HG03108 (cell line): ENCODE results near the gene NUDT1.

Source experiments
- ATAC-seq: cut with Tn5 transposase; IDR thresholded peaks from one replicate; pipeline ENCODE4 v1.9.1; 2021; ENCODE audit warnings: moderate library complexity; ENCODE audit not compliant: unreplicated experiment

NUDT1 gene

DNA sequence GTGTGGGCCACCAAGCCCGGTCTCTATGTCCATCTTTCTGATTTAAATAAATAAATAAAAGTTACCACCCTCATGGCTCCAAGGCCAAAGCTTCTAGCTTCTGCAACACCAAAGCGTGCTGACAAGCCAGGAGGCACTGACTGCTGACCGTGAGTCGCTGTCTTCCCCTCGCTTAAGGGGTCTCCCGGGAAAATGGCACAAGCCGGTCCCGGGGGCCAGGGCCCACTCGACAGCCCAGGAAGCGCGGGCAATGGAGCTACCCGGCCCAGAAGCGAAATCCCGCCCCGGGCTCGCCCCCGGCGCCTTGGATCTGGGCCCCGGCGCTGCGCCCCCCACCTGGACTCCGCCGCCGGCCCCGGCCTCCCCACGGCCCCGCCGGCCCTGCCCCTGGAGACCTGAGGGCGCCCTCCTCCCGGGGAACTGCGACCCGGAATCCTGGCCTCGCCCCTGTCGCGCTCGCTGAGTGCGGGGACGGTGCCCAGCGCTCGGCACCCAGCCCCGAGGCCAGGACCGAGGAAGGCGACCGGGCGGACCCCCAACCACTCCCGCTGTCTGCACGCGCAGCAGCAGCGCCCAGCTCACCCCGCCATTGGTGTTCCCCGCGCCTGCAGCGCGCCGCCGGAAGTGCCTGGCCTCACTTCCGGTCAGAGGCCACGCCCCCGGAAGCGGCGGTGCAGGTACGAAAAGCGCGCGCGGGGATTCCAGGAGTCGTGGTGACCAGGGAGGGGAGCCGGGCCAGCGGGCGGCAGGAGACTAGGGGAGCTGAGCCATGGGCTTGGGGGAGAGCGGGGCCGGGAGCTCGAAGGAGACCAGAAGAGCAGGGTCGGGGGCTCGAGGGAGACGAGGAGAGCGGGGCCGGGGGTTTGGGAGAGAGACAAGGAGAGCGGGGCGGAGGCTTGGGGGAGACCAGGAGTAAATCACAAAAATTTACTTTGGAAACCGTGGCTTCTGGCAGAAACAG is at the start of gene NUDT1, which contains the start of gene MRM2:
Gene NUDT1 (plus strand): TSS at position 647 of the 961 bp plus-strand sequence. CDS start 2,349 bp downstream, outside the sequence.
Gene MRM2 (minus strand): TSS at position 626 of the 961 bp plus-strand sequence. CDS start 36 bp downstream, at position 590.
- peak; percentile 54 for ATAC-seq

DNA sequence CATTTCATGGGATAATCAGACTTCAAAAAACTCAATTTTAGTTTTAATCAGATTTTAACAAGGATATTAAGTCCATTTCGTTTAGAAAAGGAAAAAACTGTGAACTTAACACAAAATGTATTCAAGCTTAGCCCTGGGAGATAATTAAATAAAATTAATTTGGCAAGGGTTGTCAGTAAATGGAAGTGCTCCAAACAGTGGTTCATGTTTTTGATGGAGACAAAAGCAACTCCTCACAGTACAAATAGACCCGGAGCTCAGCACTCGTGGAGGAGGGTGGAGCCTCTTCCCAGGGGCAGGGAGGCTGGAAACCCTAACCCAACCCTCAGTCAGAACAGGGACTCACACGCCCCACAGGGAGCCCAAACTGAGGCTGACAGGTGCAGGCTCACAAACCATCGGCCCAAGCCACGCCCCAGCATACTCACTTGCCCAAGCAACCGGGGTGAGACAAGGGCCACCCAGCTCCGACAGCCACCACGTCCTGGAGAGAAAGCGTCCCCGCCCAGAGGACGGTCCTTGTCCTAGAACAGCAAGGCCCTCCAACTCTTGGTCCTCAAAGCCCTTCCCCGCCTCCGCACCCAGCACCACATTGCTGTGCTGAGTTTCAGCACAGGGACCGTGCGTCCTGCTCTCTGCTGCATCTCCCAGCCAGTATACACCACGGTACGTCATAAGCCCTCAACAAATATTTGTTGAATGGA is 49.0 kb upstream of the NUDT1 start:
- no peak for ATAC-seq

DNA sequence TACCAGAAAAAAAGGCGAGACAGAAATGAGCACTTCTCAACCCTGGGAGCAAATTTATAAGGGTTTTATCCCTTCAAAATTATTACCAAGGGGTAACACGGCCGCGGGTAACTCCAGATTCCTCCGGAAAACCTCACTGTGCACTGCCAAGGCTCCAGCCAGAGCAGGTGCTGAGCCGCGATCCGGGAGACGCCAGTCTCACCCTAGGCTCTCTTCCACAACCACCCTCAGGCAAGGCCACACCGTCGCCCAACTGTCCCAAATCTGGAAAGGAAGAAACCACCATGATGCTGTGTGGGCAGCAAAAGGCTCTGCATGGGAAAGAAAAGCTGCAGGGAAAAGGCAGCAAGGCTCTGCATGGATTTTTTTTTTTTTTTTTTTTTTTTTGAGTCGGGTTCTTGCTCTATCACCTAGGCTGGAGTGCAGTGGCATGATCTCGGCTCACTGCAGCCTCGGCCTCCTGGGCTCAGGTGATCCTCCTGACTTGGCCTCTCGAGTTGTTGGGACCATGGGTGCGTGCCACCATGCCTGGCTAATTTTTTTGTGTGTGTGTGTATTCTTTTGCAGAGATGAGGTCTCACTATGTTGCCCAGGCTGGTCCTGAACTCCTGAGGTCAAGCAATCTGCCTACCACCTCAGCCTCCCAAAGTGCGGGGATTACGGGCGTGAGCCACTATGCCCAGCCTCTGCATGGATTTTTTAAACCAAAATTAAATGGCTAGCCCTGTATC is 48.3 kb upstream of the NUDT1 start:
- ATAC-seq = no peak

DNA sequence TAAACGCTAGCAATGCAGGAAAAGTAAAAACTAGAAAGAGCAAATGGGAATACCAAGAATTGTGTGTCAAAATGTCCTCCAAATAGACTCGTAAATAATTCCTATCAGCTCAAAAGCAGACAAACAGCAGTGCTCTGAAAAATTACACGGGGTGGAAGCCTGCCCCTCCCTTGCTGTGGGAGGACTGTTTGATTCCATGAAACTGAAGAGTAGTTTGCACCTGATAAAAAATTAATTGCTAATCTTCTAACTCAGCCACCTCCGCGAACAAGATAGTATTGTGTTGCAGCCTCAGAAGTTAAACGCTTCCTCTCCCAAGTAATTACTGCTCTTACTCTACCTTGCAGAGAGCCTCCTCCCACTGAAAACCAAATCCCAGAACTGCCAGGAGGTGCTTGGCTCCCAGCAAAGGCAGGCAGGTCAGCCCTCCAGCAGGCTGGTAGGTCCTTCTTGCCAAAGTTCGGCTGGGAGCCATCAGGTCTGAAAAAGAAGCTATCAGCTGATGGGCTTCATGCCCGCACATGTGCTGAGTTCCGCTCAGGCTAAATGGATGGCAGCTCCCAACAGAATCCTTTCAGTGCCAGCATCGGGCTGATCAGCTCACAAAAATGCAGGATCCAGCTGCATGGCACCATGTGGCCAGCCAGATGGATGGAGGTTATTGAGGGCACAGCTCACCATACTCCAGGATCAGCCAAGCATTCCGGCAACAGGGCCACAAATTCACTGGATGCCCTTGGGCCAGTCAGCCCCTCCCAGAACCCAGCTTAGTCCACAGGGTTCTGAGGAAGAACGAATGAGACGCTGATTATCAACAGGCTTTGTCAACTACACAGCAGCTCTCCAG is 46.4 kb upstream of the NUDT1 start:
- no peak for ATAC-seq

DNA sequence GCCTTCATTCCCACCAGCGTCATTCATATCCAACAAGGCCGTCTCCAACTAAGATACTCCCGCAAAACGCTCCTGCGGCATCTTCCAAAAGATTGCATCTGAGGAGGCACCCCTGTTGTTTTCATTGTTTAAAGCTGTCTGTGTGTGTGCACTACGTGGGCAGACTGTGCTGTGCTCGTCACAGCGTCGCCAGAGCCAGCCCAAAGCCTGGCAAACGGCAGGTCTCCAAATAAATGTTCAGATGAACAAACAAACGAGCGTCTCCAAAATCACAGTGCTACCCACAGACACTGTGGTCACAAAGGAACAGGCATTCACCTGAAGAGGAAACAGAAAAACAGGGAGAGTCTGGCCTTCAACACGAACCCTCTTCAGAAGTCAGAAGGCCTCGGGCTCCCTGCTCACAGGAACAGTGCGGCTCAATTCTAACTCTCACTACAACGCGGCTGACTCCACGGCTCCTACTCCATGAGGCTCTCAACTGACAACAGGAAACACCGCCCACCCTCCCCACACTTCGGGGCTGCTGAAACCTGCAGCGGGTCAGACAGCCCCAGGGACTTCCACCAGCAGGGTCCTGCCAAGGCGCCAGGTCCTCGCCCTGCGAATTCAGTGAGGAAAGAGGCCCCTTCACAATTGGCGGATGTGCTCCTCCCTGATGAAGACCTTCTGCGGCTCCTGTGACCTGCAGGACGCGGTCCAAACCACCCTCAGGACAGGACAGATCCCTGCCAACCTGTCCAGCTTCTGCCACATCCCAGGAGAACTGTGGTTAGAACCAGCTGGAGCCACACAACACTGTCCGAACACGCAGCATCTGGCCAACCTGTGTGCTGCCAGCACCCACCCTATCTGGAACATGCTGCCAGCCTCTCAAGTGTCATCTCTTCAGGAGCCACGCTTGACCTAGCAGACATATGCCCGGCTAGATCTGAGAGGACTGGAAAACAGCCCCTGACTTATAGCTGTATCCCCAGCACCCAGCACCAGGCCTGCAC is 45.3 kb upstream of the NUDT1 start:
- no peak for ATAC-seq

DNA sequence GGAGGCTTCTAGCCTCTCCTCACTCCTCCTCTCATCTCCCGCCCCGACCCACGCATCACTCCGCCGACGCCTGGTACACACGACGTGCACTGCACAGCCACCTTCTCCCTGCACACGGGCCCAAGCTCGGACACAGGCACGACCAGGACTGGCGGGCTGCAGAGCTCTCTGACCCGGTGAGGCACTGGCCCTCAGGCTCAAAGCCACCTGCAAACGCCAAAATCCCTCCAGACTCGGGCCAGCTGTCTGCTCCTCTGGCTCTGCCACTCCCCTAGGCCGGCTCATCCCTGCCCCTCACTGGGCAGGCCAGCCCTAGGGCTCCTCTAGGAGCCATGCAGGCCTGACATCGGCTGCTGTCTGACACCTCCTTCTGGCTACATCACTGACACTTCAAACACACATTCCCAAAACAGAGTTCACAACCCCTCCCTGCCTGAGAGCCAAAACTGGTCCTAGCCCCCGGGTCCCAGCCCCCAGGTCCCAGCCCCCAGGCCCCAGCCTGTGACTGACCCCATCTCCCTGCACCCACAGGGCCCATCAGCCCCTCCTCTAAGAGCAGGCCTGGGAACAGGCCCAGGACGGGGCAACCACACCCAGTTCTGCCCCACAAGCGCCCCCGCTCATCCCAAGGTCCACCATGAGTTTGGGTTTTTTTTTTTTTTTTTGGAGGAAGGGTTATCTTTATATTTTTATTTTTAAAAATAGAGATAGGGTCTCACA is 44.4 kb upstream of the NUDT1 start:
- no peak for ATAC-seq

DNA sequence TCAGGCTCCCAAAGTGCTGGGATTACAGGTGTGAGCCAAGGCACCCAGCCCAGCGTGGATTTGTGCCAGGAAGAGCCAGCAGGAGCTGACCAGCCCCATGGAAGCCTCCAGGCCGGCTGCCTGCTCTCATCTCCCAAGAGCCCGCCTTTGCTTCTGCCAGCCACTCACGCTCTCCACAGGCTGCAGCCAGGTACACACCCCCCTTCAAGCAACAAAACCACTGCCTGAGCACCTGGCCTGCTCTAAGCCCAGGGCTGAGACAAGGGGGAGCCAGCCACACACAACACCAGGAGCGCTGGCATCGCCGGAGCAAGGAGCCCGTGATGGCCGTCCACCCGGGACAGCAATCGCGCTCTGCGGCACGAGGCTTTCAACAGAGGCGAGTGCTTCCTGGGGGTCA is 43.8 kb upstream of the NUDT1 start:
- ATAC-seq = no peak

DNA sequence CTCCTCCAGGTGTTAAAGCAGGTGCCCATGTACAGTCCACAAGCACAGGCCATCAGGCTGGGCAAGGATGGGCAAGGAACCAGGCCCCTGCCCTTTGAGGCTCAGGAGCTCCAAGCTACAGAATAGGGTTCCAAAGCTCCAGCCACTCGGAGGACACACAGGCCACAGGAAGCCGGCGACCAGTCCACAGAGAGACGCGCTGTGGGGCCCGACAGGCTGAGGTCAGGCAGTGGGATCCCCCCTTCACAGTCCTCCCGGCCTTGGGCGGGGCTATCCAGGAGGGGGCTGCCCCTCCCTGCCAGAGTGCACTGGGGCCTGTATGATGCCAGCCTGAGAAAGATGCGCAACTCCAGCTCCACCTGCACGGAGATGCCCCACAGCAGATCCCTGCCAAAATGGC is 43.3 kb upstream of the NUDT1 start:
- no peak for ATAC-seq

DNA sequence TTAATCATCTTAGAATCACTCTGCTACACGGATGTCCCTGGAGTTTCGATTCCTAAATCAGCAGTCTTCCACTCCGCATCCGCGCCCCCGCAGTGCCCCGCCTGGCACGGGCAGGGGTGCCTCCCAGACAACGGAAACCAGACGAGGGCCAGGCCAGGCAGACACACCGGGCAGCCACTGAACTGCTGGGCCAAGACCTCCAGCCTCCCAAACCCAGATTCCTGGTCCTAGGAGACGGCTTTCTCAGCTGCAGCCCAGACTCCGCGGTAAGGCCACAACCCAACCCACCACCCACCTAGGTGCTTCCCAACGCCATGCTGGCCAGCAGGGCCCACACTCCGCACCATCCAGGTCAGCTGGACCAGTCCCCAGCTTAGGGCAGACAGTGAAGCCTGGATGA is 42.5 kb upstream of the NUDT1 start:
- ATAC-seq = no peak

DNA sequence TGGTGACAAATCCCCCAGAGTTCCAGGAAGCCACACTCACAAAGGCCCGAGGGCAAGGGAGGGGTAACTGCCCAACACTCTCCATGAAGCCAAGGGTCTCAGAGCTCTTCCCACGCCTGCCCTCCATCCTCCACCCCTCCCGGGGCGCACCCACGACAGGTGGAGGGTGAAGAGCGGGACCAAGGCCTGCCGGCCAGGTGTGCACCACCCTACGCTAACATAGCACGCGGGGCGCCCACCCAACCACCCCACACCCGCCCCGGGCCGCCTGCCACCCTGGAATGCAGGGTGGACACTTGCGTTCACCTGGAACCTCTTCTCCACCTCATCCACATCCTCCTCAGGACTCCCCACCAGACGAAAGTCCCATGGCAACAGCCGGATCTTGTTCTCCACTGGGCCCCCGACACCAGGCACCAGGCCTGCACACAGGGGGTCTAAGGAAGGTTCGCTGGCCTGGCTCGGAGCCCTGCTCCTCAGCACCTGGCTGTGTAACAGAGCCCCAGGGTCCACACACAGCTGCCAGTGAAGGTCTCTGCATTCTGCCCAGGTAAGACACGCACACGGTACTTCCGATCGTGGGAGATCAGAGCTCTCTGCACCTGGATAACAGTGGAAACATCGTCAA is 42.0 kb upstream of the NUDT1 start:
- no peak for ATAC-seq

DNA sequence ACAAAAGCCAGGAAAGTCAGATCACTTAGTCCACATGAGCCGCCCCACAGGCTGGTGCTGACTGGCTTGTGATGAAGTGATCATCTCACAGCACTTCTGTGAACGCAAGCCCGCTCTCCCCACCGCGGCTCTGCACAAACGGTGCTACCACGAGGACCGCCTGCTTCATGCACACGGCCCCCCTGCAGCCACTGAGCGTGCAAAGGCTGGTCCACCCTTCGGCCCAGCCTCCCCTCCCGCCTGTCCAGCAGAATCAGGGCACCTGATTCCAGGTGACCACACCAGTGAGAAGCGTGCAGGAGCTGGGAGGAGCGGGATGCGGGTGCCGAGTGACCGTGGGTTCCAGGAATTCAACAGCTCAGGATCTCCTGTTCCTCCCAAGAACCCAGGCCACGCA is 41.4 kb upstream of the NUDT1 start:
- no peak for ATAC-seq

DNA sequence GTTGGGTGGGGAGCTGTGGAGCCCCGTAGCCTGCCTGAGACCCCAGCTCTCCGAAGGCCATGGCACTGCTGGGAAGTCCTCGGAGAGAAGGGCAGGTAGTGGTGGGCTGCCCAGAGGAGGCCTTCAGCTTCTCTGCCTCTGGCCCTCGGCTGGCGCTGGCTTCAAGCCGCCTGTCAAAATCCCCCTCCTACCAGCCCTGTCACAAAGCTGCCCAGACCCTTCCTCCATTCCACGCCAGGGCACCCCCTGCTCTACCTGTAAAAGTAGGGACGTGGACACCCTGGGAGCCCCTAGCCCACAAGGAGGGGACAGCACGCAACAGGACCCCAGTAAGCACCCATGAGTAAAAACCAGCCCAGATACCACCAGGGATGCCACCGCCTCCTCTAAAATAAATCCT is 40.9 kb upstream of the NUDT1 start:
- no peak for ATAC-seq

DNA sequence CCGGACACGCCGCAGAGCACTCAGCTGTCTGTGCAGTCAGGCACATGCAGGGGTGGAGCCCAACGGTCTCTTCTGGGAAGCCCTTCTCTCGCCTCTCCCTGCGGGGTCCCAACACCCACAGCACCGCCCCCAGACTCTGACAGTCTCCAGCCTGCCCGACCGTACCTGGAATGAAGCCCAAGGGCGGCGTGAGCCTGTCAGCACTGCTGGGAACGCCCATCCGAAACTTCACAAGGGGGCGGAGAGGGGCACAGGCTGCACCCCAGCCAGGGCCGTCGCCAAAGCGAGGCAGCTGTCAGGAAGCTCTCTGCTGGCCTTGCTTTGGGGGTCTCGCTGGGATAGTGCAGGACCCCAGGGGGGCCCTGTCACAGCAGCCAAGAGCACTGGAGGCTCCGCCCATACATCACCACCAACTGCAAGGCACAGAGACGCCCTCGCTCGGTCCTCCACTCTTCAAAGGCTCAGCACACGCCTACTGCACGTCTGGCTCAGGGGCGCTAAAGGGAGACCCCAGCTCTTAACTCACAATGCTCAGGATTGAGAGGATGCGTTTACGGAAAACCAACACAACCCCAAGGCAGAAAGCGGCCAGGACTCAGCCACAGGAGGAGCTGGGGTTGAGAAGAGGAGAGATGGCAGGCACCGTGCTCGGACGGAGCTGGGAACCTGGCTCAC is 40.2 kb upstream of the NUDT1 start:
- ATAC-seq = no peak

DNA sequence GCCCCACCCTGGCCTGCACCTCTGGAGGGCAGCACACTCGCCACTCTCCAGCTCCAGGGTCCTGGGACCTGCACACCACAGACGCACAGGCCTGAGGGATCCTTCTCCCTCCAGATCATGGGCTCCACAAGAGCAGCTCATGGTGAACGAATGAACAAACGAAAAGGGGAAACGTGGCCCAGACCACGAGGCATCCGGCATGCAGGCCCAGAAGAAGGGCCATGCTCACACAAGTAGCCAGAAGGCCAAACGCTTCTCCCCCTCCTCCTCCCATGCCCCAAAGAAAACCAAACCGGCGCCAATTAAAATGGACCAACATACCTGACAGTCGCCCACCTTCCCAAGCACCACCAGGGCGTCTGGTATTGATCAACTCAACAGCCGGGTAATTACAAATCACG is 39.7 kb upstream of the NUDT1 start:
- ATAC-seq = no peak

DNA sequence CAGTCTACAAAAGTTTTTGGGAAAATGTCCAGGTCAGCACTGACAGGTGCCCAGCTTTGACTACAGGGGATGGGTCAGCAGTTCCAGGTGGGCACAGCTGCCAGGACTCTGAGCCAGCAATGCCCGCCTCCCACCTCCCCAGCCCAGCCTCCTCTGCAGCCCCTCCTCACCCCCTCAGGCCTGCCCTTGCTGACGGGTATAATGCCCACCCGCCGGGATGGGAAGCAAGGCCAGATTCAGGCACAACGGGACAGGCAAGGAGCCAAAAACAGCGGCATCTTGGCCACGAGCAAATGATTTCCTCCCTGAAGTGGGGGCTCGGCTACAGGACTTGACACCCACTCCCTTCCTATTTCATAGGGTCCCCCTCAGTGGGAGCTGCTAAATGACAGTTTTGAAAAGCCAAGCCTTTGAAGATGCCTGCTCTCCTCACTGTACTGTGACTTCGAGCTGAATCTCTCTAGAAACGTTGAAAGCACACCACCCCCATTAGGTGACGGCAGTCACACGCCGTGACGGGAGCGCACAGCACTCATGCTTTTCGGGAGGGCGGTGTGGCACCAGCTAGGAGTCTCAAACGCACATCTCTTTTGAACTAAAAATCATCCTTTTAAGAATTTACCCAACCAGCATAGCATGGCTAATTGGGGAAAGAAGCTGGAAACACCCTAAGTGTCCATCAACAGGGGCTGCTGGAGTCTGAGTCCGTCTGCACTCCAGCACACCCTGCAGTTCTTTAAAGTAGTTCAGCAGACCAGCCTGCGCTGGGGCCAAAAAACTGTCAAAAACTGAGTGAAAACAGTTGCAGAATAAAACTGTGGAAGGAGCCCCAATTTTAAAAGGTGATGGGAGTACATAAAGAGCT is 38.9 kb upstream of the NUDT1 start:
- ATAC-seq = no peak

DNA sequence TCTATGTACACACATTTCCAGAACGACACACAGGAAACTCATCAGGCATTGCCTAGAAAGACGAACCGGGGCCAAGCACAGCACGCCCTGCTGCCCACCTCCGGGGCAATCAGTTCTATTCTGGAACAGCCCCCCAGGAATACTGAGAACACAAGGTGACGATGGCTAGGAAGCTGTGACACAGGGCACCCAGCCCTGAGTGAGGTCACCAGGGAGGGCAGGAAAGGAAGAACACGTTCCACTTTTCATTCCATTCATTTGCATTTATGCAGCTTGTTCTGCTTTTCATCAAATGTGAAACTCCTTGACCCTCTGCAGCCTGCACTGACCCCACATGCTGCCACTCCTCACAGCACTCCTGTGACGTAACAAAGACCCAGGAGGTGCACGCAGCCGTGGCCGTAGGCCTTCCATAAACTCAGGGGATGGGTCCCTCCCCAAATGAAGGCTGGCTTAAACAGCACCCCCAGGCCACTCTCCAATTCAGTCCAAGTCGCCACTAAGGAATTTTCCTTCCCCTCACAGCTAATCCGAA is 38.2 kb upstream of the NUDT1 start:
- ATAC-seq = no peak
